ENCODE data around the gene SVIL.

- no peak for TF ChIP-seq CTCF (IDR thresholded peaks at IDR 0.05)
- no peak for TF ChIP-seq POLR2A (IDR thresholded peaks at IDR 0.05)
Observed at GRCh38 chr10:29469481-29470354, 165.1 kb downstream of the SVIL start.

Data from heart left ventricle (tissue), 13 donors.